Activated naive CD8-positive, alpha-beta T cell treated with anti-CD3 and anti-CD28 coated beads, Interleukin-2, amount 10 ng/mL, durations not matched to agents 7 days and 5 days (primary cell): ENCODE data around the gene GSS. TPM values are rescaled to one million over a fixed set of nuclear protein-coding genes. Genes with fewer than 3 reads are reported as not detected.
"Not testable (repeated sequence)": the region's sequence is repeated elsewhere in the genome, so short reads cannot be mapped to it uniquely, and the experiment has no call there.

Experiments
- ATAC-seq: fragments of 150-1000 bp; cut with Tn5 transposase; one replicate; pipeline ENCODE4 v1.10.0; 2021; ENCODE audit warnings: low read depth, moderate library complexity
- POLR2A ChIA-PET: fragments of 350-600 bp; sonication (Branson Sonifier 250); formaldehyde crosslinking; loops from one replicate; lab custom pipeline; 2021; ENCODE audit warnings: antibody characterized with exemption; lab: Charles Lee
- DNase-seq: peaks from one replicate; pipeline ENCODE4 v3.0.0; 2021
- H3K27ac Mint-ChIP-seq: one replicate; pipeline ENCODE4 v1.8.0; 2022; ENCODE audit warnings: mild to moderate bottlenecking, mixed read lengths
- H3K27me3 Mint-ChIP-seq: one replicate; pipeline ENCODE4 v1.8.0; 2022; ENCODE audit warnings: mild to moderate bottlenecking, moderate library complexity, mixed read lengths
- H3K36me3 Mint-ChIP-seq: one replicate; pipeline ENCODE4 v1.8.0; 2021; ENCODE audit warnings: mild to moderate bottlenecking, mixed read lengths
- H3K4me1 Mint-ChIP-seq: one replicate; pipeline ENCODE4 v1.8.0; 2021; ENCODE audit warnings: mixed read lengths
- H3K4me3 Mint-ChIP-seq: one replicate; pipeline ENCODE4 v1.8.0; 2022; ENCODE audit warnings: mild to moderate bottlenecking, moderate library complexity, mixed read lengths
- H3K9me3 Mint-ChIP-seq: one replicate; pipeline ENCODE4 v1.8.0; 2021; ENCODE audit warnings: mixed read lengths
- microRNA-seq: library from miRNA; unstranded; fragments of <30 nt; microRNA quantifications from one replicate; pipeline ENCODE4 v1.2.0, GENCODE V29; 2022
- total RNA-seq, 2 experiments: library from RNA; stranded (reverse); gene quantifications; one replicate each; pipeline ENCODE4 v1.2.3, GENCODE V29; 2021

GSS gene
- total RNA-seq, 2 experiments from 2014 or later, result 53.8 to 57.2 TPM

DNA sequence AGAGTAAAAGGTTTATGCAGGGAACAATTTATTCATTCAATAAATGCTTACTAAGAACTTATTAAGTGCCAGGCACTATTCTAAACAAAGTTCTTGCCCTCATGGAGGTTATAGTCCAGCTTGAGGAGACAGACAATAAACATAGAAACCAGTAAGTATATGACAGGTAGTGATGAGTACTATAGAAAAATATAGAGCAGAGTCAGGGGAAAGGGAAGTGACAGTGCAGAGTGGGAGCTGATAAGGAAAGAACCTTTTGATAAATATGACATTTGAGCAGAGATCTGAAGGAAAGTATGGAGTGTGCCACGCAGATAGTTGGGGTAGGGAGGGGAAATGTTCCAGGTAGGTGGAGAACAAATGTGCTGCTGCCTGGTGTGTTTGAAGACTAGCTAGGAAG is 67.1 kb downstream of the GSS start:
- ATAC-seq, result no peak
- H3K9me3 Mint-ChIP-seq, result no peaks in the 10 kb centered on the region
- no peak overlapping the region for H3K27ac Mint-ChIP-seq
- no peak for DNase-seq
- H3K27me3 Mint-ChIP-seq, result no peaks in the 10 kb centered on the region
- H3K4me3 Mint-ChIP-seq, result no peak overlapping the region
- POLR2A ChIA-PET, result interaction anchor here (0.5 to 0.8 kb wide), 4 partner anchors 13 to 256 kb away, joined by 3 to 4 read pairs (median 4); no protein-coding TSS in a partner anchor
- peaks cover 34% of the 10 kb centered on the region for H3K4me1 Mint-ChIP-seq
- peaks cover 29% of the 10 kb centered on the region for H3K36me3 Mint-ChIP-seq

DNA sequence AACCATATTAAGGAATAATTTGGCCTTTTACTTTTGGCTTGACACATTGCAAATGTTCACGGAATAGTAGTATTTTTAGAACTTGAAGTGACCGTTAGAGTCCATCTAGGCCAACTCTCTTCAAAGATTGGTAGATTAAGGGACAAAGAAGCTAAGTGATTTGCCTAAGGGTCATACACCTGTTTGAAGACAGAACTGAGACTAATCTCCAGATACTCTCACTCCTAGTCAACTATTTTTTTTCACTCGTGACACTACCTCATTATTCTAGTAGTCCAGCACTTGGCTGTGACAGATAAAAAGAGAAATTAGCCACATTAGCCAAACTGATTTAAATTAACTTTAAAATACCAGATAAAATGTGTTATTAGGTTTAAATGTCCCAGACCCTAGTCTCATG is 68.6 kb downstream of the GSS start:
- H3K36me3 Mint-ChIP-seq, result peaks cover 42% of the 10 kb centered on the region
- peaks cover 32% of the 10 kb centered on the region for H3K4me1 Mint-ChIP-seq
- DNase-seq (no peak), ATAC-seq (no peak)
- no peak overlapping the region for H3K4me3 Mint-ChIP-seq
- H3K27me3 Mint-ChIP-seq, result no peaks in the 10 kb centered on the region
- no peaks in the 10 kb centered on the region for H3K9me3 Mint-ChIP-seq
- H3K27ac Mint-ChIP-seq, result no peak overlapping the region
- POLR2A ChIA-PET, result no interaction called here

DNA sequence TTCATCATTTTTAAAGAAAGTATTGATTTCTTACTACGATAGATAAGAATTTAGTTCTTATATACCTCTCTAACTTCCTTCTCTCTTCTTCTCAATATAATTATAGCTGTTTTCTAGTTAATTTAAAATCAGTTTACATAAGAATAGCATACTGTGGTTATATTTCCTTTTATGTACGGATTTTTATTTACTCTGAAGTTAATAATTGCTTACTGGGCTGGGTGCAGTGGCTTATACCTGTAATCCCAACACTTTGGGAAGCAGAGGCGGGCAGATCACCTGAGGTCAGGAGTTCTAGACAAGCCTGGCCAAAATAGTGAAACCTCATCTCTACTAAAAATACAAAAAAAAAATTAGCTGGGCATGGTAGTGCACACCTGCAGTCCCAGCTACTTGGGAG is 69.5 kb downstream of the GSS start:
- H3K4me1 Mint-ChIP-seq, result peaks cover 24% of the 10 kb centered on the region
- peaks cover 41% of the 10 kb centered on the region for H3K36me3 Mint-ChIP-seq
- DNase-seq (no peak), ATAC-seq (no peak)
- H3K4me3 Mint-ChIP-seq, result no peak overlapping the region
- H3K27ac Mint-ChIP-seq, result no peak overlapping the region
- H3K27me3 Mint-ChIP-seq, result no peaks in the 10 kb centered on the region
- no peaks in the 10 kb centered on the region for H3K9me3 Mint-ChIP-seq
- POLR2A ChIA-PET, result no interaction called here

DNA sequence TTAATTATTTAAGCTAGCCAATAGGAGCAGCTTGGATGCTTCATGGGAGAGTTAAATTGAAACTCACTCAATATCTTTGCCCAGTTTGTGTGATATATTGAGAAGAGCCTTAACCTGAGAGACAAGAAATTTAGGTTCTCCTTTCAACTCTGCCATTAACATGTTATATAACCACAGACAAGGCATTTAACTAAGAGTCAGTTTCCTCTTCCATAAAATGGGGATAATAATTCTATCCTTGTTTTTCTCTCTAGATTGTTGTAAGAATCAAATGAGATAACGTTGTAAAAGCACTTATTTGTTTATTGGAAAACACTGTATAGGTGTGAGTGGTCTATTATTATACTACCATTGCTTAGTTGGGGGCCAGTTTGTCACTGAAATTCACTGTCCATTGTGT is 71.3 kb downstream of the GSS start:
- Mint-ChIP-seq H3K27ac (no peak overlapping the region), H3K27me3 (no peaks in the 10 kb centered on the region), H3K9me3 (no peaks in the 10 kb centered on the region), H3K36me3 (peaks cover 29% of the 10 kb centered on the region), H3K4me1 (peaks cover 15% of the 10 kb centered on the region), H3K4me3 (no peak overlapping the region)
- no peak for DNase-seq
- POLR2A ChIA-PET, result no interaction called here
- ATAC-seq, result no peak

DNA sequence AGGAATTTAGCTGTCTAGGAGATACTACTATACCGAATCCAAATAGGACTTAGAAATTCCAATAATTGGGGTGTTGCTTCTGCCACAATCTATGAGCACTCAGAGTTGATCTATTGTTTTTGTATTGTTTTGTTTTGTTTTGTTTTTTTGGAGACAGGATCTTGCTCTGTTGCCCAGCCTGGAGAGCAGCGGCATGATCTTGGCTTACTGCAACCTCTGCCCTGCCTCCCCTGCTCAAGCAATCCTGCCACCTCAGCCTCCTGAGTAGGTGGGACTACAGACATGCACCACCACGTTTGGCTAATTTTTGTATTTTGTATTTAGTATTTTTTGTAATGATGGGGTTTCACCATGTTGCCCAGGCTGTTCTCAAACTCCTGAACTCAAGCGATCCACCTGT is 71.8 kb downstream of the GSS start:
- H3K9me3 Mint-ChIP-seq, result no peaks in the 10 kb centered on the region
- no peaks in the 10 kb centered on the region for H3K27me3 Mint-ChIP-seq
- peaks cover 18% of the 10 kb centered on the region for H3K4me1 Mint-ChIP-seq
- no peak overlapping the region for H3K27ac Mint-ChIP-seq
- ATAC-seq, result no peak
- POLR2A ChIA-PET, result no interaction called here
- H3K36me3 Mint-ChIP-seq, result peaks cover 31% of the 10 kb centered on the region
- DNase-seq, result no peak
- H3K4me3 Mint-ChIP-seq, result no peak overlapping the region

DNA sequence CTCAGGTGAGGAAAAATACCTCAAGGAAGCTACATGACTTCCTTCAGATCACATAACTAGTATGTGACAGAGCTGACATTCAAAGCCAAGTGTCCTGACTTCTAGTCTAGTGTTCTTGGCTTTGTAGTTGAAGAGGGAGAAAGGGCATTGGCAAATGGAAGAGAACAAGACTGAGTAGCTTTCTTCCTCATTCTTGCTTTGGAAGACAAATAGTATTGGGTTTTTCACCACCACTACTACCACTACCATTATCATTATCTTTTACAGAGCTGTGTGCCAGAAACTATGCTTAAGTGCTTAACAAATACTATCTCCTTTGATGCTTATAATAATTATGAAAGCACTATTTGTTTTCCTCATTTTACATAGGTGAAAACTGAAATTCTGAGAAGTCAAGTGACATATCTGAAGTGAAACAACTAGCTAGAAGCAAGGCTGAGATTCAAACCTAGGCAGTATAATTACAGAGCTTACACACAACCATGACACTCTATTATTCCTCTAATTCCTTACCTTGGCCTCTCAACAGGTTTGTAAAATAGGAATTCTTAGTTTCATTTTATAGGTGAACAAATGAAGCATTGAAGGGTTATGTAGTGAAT is 72.4 kb downstream of the GSS start:
- ATAC-seq (no peak), DNase-seq (no peak)
- Mint-ChIP-seq H3K27ac (peak overlapping the region; percentile 32), H3K4me1 (peaks cover 16% of the 10 kb centered on the region), H3K4me3 (no peak overlapping the region), H3K9me3 (no peaks in the 10 kb centered on the region), H3K36me3 (peaks cover 28% of the 10 kb centered on the region), H3K27me3 (no peaks in the 10 kb centered on the region)
- POLR2A ChIA-PET, result no interaction called here

DNA sequence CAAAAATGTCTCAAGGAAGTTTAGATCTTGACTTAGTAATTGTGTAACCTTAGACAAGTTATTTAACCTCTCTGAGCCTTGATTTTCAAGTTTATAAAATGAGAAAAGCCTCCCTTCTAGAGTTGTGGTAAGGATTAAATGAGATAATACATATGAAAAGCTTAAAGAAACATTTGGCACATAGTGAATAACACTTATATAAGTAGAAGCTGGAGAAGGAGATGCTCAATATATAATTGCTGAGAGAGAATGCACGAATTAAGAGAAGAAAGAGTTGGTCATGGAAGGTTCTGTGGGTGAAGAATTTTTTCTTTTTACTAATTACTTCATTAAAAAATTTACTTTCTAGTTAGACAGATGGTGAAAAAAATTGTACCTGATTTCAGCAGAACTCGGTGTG is 73.9 kb downstream of the GSS start:
- Mint-ChIP-seq H3K9me3 (no peaks in the 10 kb centered on the region), H3K36me3 (peaks cover 25% of the 10 kb centered on the region), H3K27ac (no peak overlapping the region), H3K4me3 (no peak overlapping the region), H3K4me1 (peaks cover 19% of the 10 kb centered on the region), H3K27me3 (no peaks in the 10 kb centered on the region)
- POLR2A ChIA-PET, result no interaction called here
- ATAC-seq (no peak), DNase-seq (no peak)

DNA sequence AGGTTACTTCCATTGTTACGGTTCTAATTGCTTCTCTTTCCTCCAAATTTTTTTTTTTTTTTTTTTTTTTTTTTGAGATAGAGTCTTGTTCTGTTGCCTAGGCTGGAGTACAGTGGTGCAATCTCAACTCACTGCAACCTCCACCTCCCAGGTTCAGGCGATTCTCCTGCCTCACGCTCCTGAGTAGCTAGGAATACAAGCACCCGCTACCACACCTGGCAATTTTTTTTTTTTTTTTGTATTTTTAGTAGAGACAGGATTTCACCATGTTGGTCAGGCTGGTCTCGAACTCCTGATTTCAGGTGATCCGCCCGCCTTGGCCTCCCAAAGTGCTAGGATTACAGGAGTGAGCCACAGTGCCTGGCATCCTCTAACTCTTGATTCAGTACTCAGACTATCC is 74.6 kb downstream of the GSS start:
- H3K27ac Mint-ChIP-seq, H3K4me3 Mint-ChIP-seq, ATAC-seq, DNase-seq, H3K9me3 Mint-ChIP-seq, H3K27me3 Mint-ChIP-seq: not testable (repeated sequence)
- Mint-ChIP-seq H3K36me3 (peaks cover 25% of the 10 kb centered on the region), H3K4me1 (peaks cover 20% of the 10 kb centered on the region)
- POLR2A ChIA-PET, result interaction anchor here (0.7 kb wide), 1 partner anchor 123 kb away, joined by 7 read pairs; no protein-coding TSS in a partner anchor

DNA sequence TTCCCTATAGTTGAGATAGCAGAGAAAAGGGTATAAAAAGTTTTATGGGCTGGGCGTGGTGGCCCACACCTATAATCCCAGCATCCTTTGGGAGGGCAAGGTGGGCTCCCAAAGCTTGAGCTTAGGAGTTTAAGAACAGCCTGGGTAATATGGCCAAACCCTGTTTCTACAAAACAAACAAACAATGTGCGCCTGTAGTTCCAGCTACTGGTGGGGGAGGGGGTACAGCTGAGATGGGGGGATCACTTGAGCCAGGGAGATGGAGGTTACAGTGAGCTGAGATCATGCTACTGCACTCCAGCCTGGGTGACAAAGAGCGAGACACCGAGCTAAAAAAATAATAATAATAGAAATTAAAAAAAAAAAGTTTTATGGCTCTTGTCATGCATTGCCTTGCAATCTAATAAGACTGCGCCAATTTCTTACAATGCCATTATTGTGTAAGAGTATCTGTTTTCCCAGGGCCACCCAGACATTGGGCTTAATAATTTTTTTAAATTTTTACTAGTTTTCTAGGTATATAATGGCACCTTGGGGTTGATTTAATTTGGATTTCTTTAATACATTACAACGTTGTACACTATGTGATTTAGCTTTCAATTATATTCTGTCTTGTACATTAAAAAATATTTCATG is 75.3 kb downstream of the GSS start:
- H3K4me1 Mint-ChIP-seq, result peaks cover 26% of the 10 kb centered on the region
- no peaks in the 10 kb centered on the region for H3K27me3 Mint-ChIP-seq
- no peak for ATAC-seq
- DNase-seq, result no peak
- no peaks in the 10 kb centered on the region for H3K9me3 Mint-ChIP-seq
- no peak overlapping the region for H3K27ac Mint-ChIP-seq
- peaks cover 22% of the 10 kb centered on the region for H3K36me3 Mint-ChIP-seq
- POLR2A ChIA-PET, result interaction anchor here (0.7 kb wide), 1 partner anchor 123 kb away, joined by 7 read pairs; no protein-coding TSS in a partner anchor
- no peak overlapping the region for H3K4me3 Mint-ChIP-seq

Small RNA genes lying within 50 kb of the gene (microRNA-seq; reads per million reads assigned to microRNA genes)
- gene MIR499A (not detected), gene MIR499B (not detected)

Other genes with a start within 250 kb of the GSS start
- gene NCOA6, start 130.2 kb downstream of the GSS start, total RNA-seq, result 10 to 100 TPM; 31.7 to 32.6 TPM
- gene GGT7, start 83.0 kb downstream of the GSS start, total RNA-seq, result 10 to 100 TPM; 19.8 to 20.1 TPM
- 10 to 100 TPM; 27.4 to 29.6 TPM for gene ACSS2, start 79.2 kb downstream of the GSS start, total RNA-seq
- under 1 TPM; 0.20 to 0.55 TPM for gene MYH7B, start 62 bp upstream of the GSS start, total RNA-seq
- 10 to 100 TPM; 59.9 to 60.6 TPM for gene TRPC4AP, start 137.0 kb upstream of the GSS start, total RNA-seq
- gene EDEM2, start 191.5 kb upstream of the GSS start, total RNA-seq, result 10 to 100 TPM; 23.4 to 24.2 TPM
- 1 to 10 TPM; 2.1 to 2.4 TPM for gene PROCR, start 216.3 kb upstream of the GSS start, total RNA-seq